H4 (cell line): ENCODE measurements around the gene CYP2R1. TPM values are rescaled to one million over a fixed set of nuclear protein-coding genes. Genes with fewer than 3 reads are reported as not detected.
"Not testable (repeated sequence)": the region's sequence is repeated elsewhere in the genome, so short reads cannot be mapped to it uniquely, and the experiment has no call there.

Experiments
- DNase-seq: peaks from one replicate; pipeline ENCODE4 v3.0.0-alpha.2; 2015; ENCODE audit warnings: low spot score
- total RNA-seq: library from RNA; depleted of rRNA; stranded (reverse); fragments of >200 nt; shearing (Covaris generic); gene quantifications from 2 replicates; pipeline ENCODE4 v1.2.3, GENCODE V29; 2014

Gene CYP2R1
- total RNA-seq, 1 experiment from 2014 or later, result 22.9 TPM

DNA sequence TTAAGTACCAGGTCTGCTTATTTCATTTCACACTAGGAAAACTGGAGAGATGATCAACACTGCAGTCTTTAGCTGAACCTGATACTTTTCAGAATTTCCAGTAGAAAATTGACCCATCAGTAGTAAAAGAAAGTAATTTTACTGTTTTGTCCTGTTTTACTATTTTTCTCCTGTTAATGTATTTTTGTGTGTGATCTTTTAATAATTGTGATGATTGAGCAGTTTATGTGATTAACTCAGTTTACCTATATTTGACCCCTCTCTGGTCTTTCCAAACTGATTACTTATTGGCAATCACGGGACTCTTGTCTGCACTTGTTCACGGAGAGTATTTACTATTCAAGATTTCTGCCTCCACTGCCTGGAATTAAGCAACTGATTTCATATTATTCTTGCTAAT, 546 bp upstream of the CYP2R1 start:
- DNase-seq, result no peak

- peak; percentile 90 for DNase-seq
Measured at GRCh38 chr11:14891143-14892035, 642 bp downstream of the CYP2R1 start.

- DNase-seq, result no peak
Measured at GRCh38 chr11:14886513-14886912, 5.5 kb downstream of the CYP2R1 start.

DNA sequence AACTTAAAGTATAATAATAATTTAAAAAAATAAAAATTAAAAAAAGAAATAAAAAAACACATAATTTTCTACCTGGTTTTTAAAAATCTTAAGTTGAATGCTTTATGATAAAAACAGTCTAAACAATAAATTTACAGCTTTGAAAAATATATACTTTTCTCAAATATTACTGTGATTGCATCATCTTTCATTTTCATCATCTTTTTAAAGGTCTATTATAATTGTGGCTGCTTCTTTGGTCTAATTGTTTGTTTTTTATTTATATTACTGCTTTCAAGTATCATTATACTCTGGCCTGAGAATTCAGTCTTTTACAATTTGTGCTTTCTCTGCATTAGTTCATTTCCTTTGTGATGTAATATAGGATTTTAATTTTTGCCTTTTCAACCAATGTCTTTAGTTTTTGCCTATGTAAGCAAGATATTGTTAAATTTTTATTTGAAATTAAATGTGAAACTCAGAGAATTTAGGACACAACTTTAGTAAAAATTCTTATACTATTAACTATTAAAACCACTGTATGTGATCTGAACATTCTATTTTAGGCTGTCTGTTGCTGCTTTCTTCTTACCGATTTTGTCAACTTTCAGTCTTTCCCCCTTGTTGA, 7.3 kb downstream of the CYP2R1 start:
- DNase-seq, result no peak

DNA sequence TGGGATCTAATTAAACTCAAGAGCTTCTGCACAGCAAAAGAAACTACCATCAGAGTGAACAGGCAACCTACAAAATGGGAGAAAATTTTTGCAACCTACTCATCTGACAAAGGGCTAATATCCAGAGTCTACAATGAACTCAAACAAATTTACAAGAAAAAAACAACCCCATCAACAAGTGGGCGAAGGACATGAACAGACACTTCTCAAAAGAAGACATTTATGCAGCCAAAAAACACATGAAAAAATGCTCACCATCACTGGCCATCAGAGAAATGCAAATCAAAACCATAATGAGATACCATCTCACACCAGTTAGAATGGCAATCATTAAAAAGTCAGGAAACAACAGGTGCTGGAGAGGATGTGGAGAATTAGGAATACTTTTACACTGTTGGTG, 8.3 kb downstream of the CYP2R1 start:
- DNase-seq, result not testable (repeated sequence)

- DNase-seq, result no peak
Measured at GRCh38 chr11:14882196-14882595, 9.8 kb downstream of the CYP2R1 start.

- no peak for DNase-seq
Measured at GRCh38 chr11:14881576-14882193, 10.3 kb downstream of the CYP2R1 start.

DNA sequence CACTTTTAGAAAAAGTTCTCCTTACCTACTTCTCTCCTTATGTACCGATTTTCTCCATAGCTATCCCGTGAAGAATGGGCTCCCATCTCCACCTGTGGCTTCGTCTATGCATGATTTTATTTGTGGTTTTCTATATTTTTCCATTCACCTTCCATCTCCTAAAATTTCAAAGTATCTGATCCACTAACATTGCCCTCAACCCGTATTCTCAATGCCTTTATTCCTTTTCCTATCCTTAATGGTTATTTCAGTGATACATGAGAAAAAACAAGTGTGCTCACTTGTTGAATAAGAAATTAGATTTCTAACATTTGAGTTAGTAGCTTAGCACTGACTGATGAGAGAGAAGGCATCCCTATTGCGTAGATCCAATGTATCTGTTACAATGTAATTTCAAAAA, 16.9 kb downstream of the CYP2R1 start:
- DNase-seq, result no peak

GRCh38 chr11:14873632-14874031, 18.4 kb downstream of the CYP2R1 start:
- DNase-seq, result no peak

GRCh38 chr11:14872032-14872431, 20.0 kb downstream of the CYP2R1 start:
- no peak for DNase-seq

- not testable (repeated sequence) for DNase-seq
Measured at GRCh38 chr11:14863775-14864174, 28.3 kb downstream of the CYP2R1 start.

GRCh38 chr11:14861680-14862079, 30.4 kb downstream of the CYP2R1 start:
- DNase-seq, result no peak

- DNase-seq, result no peak
Measured at GRCh38 chr11:14860511-14860910, 31.5 kb downstream of the CYP2R1 start.

GRCh38 chr11:14858404-14858803, 33.6 kb downstream of the CYP2R1 start:
- DNase-seq, result no peak

- DNase-seq, result no peak
Measured at GRCh38 chr11:14857621-14858020, 34.4 kb downstream of the CYP2R1 start.

DNA sequence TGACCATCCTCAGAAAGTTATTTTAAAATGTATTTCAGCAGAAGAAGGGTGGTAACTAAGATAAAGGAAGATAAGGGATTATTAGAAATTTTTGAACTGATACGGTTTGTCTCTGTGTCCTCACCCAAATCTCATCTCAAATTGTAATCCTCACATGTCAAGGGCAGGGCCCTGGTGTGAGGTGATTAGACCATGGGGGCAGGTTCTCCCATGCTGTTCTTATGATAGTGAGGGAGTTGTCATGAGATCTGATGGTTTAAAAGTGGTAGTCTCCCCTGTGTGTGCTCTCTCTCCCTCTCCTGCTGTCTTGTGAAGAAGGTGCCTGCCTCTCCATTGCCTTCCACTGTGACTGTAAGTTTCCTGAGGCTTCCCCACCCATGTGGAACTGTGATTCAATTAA, 36.1 kb downstream of the CYP2R1 start:
- no peak for DNase-seq

DNA sequence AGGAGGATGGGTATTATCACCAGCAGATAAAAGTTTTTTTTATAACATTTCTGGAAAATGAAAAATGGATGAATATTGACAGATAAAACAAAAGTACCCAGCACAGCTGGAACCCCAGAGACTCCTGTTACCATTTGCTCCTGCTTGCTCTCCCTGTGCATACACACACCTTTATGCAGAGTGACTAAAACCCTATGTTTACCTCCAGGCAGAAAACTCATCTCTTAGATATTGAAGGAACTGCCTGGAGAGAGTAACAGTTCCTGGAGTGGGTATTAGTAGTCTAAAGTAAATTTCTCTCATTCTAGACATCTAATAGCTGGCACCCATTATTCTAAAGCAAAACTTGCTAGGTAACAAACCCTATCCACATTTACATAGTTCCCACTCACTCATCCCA, 38.0 kb downstream of the CYP2R1 start:
- DNase-seq, result no peak

GRCh38 chr11:14852571-14853177, 39.4 kb downstream of the CYP2R1 start:
- DNase-seq, result no peak

DNA sequence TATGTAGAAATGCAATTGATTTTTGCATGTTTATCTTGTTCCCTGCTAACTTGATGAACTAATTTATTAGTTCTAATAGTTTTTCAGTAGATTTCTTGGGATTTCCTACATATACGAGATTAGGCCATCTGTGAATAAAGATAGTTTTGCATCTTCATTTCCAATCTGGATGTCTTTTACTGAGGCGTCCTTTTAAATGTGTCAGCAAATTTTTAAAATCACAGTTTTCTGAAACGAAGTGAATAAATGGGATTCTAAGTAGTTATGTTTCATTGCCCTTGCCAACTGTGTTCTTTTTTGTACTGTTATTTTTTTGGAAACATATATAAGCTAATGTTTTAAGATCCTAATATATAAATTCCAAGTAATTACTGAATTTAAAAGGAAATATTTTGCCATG, 50.0 kb downstream of the CYP2R1 start:
- DNase-seq, result no peak

GRCh38 chr11:14835496-14836492, 56.2 kb downstream of the CYP2R1 start:
- no peak for DNase-seq
